Measurements from ENCODE around the gene LSM7.

DNA sequence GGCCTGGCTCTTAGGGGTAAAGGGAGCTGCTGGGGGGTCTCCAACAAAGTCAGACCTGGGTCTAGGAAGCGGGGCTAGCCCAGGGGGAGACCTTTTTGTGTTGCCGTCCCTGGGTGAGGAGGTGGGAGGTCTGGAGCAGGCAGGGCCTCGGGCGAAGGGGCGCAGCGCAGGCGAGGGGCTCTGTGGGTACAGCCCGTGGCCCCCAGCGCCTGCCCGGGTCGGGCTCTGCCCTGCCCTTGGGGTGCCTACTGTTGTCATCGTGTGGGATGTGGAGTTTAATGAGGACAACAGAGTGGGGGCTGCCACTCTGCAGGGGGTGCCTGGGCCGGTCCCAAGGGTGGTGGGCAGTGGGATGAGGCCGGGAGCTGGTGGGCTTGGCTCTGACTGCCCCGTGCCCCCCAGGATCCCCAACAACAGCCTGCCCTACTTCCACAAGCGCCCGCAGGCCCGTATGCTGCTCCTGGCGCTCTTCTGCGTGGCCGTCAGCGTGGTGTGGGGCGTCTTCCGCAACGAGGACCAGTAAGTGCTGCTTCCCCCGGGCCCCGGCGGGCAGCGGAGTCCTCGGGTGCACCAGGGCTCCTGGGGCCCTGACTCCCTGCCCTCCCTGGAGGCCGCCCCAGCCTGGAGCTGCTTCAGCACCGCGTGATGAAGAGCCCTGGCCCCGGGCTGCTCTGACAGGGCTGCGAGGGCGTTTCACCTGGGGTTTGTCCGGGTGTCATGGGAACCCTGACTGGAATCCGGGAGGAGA is 12.3 kb upstream of the LSM7 start:
- no peak for TF ChIP-seq POLR2A (IDR thresholded peaks at IDR 0.05)
- no peak for TF ChIP-seq CTCF (IDR thresholded peaks at IDR 0.05)
- no peak for TF ChIP-seq POLR2AphosphoS5 (IDR thresholded peaks at IDR 0.05; ENCODE audit: insufficient read depth in 1 of 2, low read depth in 1 of 2)
